Liver (tissue), 3 donors: Measurements from ENCODE around the gene FITM2.

ENCODE experiments used
- EGR1 ChIP-seq, 2 donors: IDR thresholded peaks; 2 replicates each; pipeline ENCODE4 v1.6.1; 2016 to 2018; ENCODE audit warnings: antibody characterized with exemption in 2 of 2, low read depth in 2 of 2
- RAD21 ChIP-seq, 2 donors: IDR thresholded peaks; 2 replicates each; pipeline ENCODE4 v1.6.1; 2016; ENCODE audit warnings: antibody characterized with exemption in 2 of 2, mild to moderate bottlenecking in 2 of 2
- SP1 ChIP-seq: IDR thresholded peaks from 2 replicates; pipeline ENCODE4 v1.6.1; 2018; ENCODE audit warnings: antibody characterized with exemption, mild to moderate bottlenecking
- TAF1 ChIP-seq: conservative IDR thresholded peaks from 2 replicates; pipeline ENCODE4 v1.6.1; 2016; ENCODE audit warnings: antibody characterized with exemption, mild to moderate bottlenecking
- TF ChIP-seq, protein P1 (sequence below): fragments of 150-350 bp; IDR thresholded peaks from 2 replicates; pipeline ENCODE4 v1.5.1; 2017; ENCODE audit warnings: improper control_type of control experiment, low read depth, low read length; ENCODE audit not compliant: missing input control
- TF ChIP-seq, protein P2 (sequence below): IDR thresholded peaks from 2 replicates; pipeline ENCODE4 v1.6.1; 2016; ENCODE audit warnings: antibody characterized with exemption
- donor health status: healthy.
- donor health status: healthy.

DNA sequence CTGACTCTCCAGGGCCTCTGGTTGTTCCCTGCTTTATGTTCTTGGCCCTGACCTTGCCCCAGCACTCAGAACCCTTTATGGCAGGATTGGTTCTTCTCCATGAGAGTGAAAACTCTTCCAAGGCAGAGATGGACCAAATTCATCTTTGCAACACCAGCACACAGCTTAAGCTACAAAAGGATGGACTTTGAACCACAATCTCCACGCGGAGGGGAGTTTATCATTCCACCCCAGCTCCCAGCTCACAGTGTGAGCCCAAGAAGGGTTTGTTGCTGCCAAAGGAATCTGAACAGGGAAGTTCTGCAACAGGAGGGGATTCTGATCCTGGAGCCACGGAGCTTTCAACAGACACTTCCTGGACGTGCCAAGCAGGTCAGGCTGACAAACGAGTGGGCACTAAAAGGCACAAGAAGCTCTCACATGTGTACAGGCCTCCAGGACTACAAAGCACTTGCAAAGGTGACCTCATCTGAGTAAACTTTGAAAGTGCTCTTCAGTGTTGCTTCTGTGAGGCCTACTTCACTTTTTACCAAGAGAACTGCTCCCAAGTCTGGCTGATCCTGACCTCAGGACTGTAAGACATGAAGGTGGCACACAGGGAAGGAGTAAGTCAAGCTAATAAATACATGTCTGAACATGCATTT lies 8.9 kb downstream of the FITM2 start:
- TF ChIP-seq, protein P1, sequence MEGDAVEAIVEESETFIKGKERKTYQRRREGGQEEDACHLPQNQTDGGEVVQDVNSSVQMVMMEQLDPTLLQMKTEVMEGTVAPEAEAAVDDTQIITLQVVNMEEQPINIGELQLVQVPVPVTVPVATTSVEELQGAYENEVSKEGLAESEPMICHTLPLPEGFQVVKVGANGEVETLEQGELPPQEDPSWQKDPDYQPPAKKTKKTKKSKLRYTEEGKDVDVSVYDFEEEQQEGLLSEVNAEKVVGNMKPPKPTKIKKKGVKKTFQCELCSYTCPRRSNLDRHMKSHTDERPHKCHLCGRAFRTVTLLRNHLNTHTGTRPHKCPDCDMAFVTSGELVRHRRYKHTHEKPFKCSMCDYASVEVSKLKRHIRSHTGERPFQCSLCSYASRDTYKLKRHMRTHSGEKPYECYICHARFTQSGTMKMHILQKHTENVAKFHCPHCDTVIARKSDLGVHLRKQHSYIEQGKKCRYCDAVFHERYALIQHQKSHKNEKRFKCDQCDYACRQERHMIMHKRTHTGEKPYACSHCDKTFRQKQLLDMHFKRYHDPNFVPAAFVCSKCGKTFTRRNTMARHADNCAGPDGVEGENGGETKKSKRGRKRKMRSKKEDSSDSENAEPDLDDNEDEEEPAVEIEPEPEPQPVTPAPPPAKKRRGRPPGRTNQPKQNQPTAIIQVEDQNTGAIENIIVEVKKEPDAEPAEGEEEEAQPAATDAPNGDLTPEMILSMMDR, result no peak
- TF ChIP-seq SP1 (peak; percentile 40), TAF1 (no peak), RAD21 (IDR thresholded peaks at IDR 0.05) (no peak), EGR1 (IDR thresholded peaks at IDR 0.05; ENCODE audit: low read depth in 2 of 2) (no peak)
- TF ChIP-seq, protein P2, sequence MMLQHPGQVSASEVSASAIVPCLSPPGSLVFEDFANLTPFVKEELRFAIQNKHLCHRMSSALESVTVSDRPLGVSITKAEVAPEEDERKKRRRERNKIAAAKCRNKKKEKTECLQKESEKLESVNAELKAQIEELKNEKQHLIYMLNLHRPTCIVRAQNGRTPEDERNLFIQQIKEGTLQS, result no peak
